ENCODE results near the gene TOMM22.

DNA sequence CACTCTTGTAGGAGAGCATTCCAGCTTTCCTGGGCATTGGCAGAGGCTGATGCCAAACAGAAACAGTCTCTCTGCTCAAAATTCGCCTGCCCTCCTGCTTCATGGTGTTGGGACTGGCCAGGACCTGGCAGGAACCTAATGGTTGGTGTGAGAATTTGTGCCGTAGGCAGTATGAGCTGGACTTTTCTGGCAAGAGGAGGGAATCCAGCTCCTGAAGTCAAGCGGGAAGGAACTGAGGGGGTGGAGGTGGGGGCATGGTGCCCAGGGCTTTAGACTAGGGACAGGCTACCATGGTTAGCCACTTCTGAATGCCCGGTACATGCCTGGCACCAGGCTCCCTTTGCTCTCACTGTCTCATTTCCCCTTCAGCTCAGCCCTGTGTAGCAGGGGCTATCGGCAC, 6.9 kb upstream of the TOMM22 start:
- no peak for TF ChIP-seq NR1H2 (CRISPR knock-in tag; IDR thresholded peaks at IDR 0.05)
- no peak for TF ChIP-seq CTCF (IDR thresholded peaks at IDR 0.05)
- TF ChIP-seq IRF2 (CRISPR knock-in tag; IDR thresholded peaks at IDR 0.05; ENCODE audit: borderline replicate concordance, low read depth) = no peak
- TF ChIP-seq JUN (CRISPR knock-in tag; IDR thresholded peaks at IDR 0.05) = no peak
- TF ChIP-seq MAX (CRISPR knock-in tag; IDR thresholded peaks at IDR 0.05) = no peak
- TF ChIP-seq MXD4 (CRISPR knock-in tag; IDR thresholded peaks at IDR 0.05; ENCODE audit: borderline replicate concordance) = no peak
- TF ChIP-seq ELF4 (CRISPR knock-in tag; IDR thresholded peaks at IDR 0.05; ENCODE audit: low read depth) = no peak
- TF ChIP-seq SP1 (CRISPR knock-in tag; conservative IDR thresholded peaks at IDR 0.05) = no peak
- no peak for TF ChIP-seq JAZF1 (CRISPR knock-in tag; IDR thresholded peaks at IDR 0.05)
- no peak for TF ChIP-seq ETV6 (CRISPR knock-in tag; IDR thresholded peaks at IDR 0.05)
- TF ChIP-seq ZNF512 (CRISPR knock-in tag; IDR thresholded peaks at IDR 0.05; ENCODE audit: borderline replicate concordance) = no peak
- TF ChIP-seq, protein P1, sequence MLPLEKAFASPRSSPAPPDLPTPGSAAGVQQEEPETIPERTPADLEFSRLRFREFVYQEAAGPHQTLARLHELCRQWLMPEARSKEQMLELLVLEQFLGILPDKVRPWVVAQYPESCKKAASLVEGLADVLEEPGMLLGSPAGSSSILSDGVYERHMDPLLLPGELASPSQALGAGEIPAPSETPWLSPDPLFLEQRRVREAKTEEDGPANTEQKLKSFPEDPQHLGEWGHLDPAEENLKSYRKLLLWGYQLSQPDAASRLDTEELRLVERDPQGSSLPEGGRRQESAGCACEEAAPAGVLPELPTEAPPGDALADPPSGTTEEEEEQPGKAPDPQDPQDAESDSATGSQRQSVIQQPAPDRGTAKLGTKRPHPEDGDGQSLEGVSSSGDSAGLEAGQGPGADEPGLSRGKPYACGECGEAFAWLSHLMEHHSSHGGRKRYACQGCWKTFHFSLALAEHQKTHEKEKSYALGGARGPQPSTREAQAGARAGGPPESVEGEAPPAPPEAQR (CRISPR knock-in tag; IDR thresholded peaks at IDR 0.05) = no peak
- no peak for TF ChIP-seq CBFB (CRISPR knock-in tag; IDR thresholded peaks at IDR 0.05; ENCODE audit: low read depth)
- no peak for TF ChIP-seq PREB (CRISPR knock-in tag; IDR thresholded peaks at IDR 0.05; ENCODE audit: borderline replicate concordance)

Data from WTC11 (cell line).